Stimulated activated CD8-positive, alpha-beta memory T cell treated with anti-CD3 and anti-CD28 coated beads, Interleukin-4, amount 100 ng/mL, for 24 hours (primary cell): ENCODE data around the gene CYP2E1.
"Not testable (repeated sequence)": the region's sequence is repeated elsewhere in the genome, so short reads cannot be mapped to it uniquely, and the experiment has no call there.

Experiments
- DNase-seq: peaks from one replicate; pipeline ENCODE4 v3.0.0-alpha.2; 2020; ENCODE audit warnings: low read depth

CYP2E1 gene

GRCh38 chr10:133526957-133527588, at the start of gene CYP2E1:
Gene CYP2E1 (plus strand): TSS chr10:133527363. CDS start chr10:133527396, 33 bp downstream.
- no peak for DNase-seq

DNA sequence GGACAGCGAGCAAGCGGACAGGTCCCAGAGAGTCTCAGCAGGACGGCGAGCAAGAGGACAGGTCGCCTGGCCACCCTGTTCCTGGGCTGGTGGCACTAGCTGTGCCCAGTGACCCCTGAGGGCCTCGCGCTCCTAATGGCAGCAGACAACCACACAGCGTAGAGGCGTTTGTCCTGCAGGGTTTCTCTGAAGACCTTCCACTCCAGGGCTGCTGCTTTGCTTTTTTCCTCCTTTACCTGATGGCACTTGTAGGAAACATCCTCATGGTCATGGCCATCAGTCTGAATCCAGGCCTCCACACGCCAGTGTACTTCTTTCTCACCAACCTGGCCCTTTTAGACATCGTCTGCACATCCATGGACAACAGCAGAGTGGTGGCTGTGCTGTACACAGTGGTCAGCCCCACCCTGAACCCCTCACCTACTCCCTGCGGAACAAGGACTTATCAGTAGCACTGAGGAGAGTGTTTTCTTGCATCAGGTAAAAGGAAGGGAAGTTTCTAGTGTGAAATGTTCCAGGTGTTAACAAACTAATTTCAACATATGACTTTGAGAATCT, 46.0 kb upstream of the CYP2E1 start:
- no peak for DNase-seq

DNA sequence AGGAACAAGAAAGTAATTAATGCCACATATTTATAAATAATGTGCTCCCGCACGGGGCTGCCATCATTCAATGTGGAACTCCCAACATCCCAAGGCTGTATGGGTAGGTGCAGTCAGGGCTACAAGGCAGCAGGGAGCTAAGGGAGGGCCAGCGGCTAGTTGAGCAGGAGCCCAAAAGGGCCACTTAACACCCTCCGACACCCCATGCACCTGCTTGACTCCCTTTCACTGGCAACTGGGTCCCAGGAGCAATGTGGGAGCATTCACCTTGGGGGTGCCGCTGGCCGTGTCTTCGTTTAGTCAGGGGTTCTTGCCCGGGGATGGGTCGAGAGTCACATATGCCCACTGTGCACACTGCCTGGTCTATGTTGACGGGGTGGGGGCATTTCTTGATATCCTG, 45.5 kb upstream of the CYP2E1 start:
- DNase-seq: no peak

DNA sequence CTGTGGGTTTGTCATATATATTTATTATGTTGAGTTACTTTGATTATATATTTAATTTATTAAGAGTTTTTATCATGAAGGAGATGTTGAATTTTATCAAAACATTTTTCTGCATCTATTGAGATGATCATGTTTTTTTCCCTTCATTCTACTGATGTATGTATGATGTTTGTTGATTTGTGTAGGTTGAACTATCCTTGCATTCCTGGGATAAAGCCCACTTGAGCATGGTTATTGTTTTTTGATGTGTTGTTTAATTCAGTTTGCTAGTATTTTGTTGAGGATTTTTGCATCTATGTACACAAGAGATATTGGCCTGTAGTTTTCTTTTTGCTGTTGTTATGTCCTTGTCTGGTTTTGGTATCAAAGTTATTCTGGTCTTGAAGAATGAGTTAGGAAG, 42.3 kb upstream of the CYP2E1 start:
- no peak for DNase-seq

DNA sequence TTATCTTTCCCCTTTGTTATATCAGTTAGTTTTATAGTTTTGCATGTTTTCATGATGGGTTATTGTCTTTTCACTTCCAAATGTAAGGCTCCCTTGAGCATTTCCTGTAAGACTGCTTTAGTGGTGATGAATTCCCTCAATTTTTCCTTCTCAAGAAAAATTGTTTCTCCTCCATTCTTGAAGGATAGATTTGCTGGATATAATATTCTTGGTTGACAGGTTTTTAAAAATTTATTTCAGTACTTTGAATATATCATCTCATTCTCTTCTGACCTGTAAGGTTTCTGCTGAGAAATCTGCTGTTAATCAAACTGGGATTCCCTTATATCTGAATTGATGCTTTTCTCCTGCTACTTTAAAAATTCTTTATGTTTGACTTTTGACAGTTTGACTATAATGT, 40.1 kb upstream of the CYP2E1 start:
- no peak for DNase-seq

DNA sequence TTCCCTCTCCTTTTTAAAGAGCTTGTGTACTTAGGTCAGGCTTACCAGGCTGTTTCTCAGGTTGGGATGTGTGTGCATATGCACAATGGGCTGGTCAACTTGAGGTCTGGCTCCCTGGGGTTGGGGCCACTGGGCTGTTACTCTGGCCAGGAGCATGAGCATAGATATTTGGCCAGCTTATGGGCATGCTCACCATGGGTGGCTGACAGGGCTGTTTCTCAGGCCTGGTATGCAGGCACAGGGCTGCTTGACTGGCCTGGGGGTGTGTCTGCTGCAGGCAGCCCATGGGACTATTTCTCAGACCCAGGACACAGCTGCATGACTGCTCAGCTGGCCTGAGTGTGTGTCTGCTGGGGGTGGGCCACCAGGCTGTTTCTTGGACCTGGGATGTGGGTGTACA, 38.8 kb upstream of the CYP2E1 start:
- no peak for DNase-seq

DNA sequence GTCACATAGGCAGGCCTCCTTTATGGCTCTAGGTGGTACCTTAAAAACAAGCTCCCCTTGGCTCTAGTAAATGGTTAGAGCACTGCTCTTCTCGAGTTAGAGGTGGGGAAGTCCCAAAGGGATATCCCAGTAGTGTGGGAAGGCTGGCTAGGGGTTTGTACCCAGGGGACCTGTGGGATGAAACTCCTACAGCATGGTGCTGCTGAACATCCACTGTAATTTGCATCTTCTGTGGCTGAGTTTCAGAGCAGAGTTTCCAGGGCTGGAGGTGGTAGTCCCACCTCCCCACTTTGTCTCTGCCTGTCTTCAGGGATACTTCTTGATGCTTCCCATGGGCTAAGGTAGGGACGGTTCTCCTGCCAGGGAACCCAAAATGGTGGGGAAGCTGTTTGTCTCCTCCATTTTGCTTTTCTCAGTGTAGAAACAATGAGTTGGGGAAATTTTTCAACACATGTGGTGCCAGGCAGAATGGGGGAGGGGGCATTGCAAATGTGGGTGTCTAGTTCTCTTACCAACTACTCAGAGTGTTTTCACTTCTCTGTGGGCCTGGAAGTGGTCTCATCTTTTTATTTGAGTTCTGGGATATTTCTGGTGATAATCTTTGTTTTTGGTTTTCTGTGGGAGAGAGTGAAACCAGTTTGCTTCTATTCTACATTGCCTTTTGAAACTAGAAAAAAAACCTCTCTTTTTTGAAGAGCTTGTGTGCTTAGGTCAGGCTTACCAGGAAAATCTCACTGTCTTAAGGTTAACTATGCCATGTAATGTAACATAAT, 37.2 kb upstream of the CYP2E1 start:
- no peak for DNase-seq

GRCh38 chr10:133493562-133493961, 33.6 kb upstream of the CYP2E1 start:
- not testable (repeated sequence) for DNase-seq

DNA sequence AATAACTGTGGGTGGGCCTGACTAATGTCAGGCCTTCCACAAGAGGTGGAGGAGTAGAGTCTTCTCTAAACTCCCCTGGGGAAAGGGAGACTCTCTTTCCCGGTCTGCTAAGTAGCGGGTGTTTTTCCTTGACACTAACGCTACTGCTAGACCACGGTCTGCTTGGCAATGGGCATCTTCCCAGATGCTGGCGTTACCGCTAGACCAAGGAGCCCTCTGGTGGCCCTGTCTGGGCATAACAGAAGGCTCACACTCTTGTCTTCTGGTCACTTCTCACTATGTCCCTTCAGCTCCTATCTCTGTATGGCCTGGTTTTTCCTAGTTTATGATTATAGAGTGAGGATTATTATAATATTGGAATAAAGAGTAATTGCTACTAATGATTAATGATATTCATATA, 29.8 kb upstream of the CYP2E1 start:
- not testable (repeated sequence) for DNase-seq

DNA sequence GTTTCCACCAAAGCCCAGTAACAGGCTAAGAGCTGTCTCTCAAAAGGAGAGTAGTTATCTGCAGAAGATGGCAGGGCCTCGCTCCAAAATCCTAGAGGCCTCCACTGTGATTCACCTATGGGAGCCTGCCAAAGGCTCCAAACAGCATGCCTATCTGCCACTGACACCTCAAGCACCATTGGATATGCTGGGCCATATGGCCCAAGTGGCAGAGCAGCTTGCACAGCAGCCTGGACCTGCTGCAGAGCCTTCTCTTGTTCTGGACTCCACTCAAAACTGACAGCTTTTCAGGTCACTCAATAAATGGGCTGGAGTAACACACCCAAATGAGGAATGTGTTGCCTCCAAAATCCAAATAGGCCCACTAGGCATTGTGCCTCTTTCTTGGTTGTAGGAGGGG, 28.0 kb upstream of the CYP2E1 start:
- DNase-seq: not testable (repeated sequence)

GRCh38 chr10:133500897-133501296, 26.3 kb upstream of the CYP2E1 start:
- DNase-seq: not testable (repeated sequence)

- DNase-seq: no peak
These were observed 17.5 kb upstream of the CYP2E1 start for GRCh38 chr10:133509700-133510099.

- DNase-seq: no peak
These were observed 15.8 kb upstream of the CYP2E1 start for GRCh38 chr10:133511408-133511807.

- DNase-seq: no peak
These were observed 15.1 kb upstream of the CYP2E1 start for GRCh38 chr10:133511907-133512528.

GRCh38 chr10:133515471-133515870, 11.7 kb upstream of the CYP2E1 start:
- no peak for DNase-seq

GRCh38 chr10:133516057-133516456, 11.1 kb upstream of the CYP2E1 start:
- DNase-seq: no peak

- DNase-seq: not testable (repeated sequence)
These were observed 8.6 kb upstream of the CYP2E1 start for GRCh38 chr10:133518517-133518916.

- DNase-seq: peak; percentile 91
These were observed 6.9 kb upstream of the CYP2E1 start for GRCh38 chr10:133520193-133520738.

DNA sequence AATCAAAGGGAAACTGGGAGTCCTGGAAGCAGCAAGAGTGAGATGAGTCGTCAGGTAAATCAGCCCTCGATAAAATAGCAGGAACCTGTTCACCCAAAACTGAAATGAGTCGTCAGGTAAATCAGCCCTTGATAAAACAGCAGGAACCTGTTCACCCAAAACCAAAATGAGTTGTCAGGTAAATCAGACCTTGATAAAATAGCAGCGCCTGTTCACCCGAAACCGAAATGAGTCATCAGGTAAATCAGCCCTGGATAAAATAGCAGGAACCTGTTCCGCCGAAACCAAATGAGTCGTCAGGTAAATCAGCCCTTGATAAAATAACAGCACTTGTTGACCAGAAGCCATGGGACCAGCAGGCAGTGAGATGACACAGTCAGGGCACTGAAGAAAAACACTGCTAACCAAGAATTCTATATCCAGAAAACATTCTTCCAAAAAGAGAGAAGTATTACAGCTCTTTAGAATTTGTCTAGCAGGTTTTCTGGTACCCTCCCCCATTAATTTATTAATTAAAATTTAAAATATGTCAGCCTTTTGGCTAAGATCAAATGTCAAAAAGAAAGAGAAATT, 3.4 kb upstream of the CYP2E1 start:
- DNase-seq: no peak

GRCh38 chr10:133525444-133525843, 1.7 kb upstream of the CYP2E1 start:
- no peak for DNase-seq

- DNase-seq: no peak
These were observed 658 bp downstream of the CYP2E1 start for GRCh38 chr10:133527771-133528271.

DNA sequence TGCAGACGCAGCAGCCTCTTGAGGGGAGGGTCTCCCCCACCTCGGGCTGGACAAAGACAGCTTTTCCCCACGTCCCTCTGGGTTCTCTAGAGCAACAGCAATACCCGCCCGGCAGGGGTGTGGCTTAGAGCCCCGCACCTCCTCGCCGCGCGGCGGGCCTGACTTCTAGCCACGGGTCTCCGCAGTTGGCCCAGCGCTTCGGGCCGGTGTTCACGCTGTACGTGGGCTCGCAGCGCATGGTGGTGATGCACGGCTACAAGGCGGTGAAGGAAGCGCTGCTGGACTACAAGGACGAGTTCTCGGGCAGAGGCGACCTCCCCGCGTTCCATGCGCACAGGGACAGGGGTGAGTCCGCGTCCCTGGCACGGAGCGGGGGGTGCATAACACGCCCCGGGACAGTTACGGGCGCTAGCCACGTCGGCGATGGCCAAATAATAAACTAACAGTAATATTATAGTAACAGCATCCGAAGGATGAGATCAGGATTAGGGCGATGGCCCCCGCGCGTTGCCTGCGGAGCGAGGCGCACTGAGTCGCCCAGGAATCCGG, 1.2 kb downstream of the CYP2E1 start:
- no peak for DNase-seq
